Hepatocyte (in vitro differentiated cells): Measurements from ENCODE around the gene RASEF. TPM values are rescaled to one million over a fixed set of nuclear protein-coding genes. Genes with fewer than 3 reads are reported as not detected.
A peak's percentile ranks its signal among the peaks of the same experiment; 100 is the strongest.

Experiments
- DNase-seq: peaks from one replicate; pipeline ENCODE4 v3.0.0-alpha.2; 2016; ENCODE audit warnings: low spot score
- H2AFZ ChIP-seq: fragments of 200-600 bp; sonication (generic); 2 replicates; pipeline ENCODE4 v1.6.0; 2016; ENCODE audit warnings: antibody characterized with exemption, mild to moderate bottlenecking
- H3K27ac ChIP-seq: fragments of 200-600 bp; sonication (generic); 2 replicates; pipeline ENCODE4 v1.5.1; 2016; ENCODE audit warnings: mild to moderate bottlenecking
- H3K27me3 ChIP-seq: fragments of 200-600 bp; sonication (generic); 2 replicates; pipeline ENCODE4 v1.6.1; 2016
- H3K36me3 ChIP-seq: fragments of 200-600 bp; sonication (generic); replicated peaks from 2 replicates; pipeline ENCODE4 v1.5.1; 2016; ENCODE audit warnings: low read depth; ENCODE audit not compliant: insufficient read depth
- H3K4me1 ChIP-seq: fragments of 200-600 bp; sonication (generic); 2 replicates; pipeline ENCODE4 v1.5.1; 2016; ENCODE audit warnings: mild to moderate bottlenecking, moderate library complexity; ENCODE audit not compliant: insufficient read depth
- H3K4me2 ChIP-seq: fragments of 200-600 bp; sonication (generic); 2 replicates; pipeline ENCODE4 v1.6.0; 2016
- H3K4me3 ChIP-seq: fragments of 200-600 bp; sonication (generic); 2 replicates; pipeline ENCODE4 v1.5.1; 2016; ENCODE audit warnings: mild to moderate bottlenecking
- H3K79me2 ChIP-seq: fragments of 200-600 bp; sonication (generic); 2 replicates; pipeline ENCODE4 v1.6.0; 2017; ENCODE audit warnings: mild to moderate bottlenecking
- H3K9me2 ChIP-seq: fragments of 200-600 bp; sonication (generic); replicated peaks from 2 replicates; pipeline ENCODE4 v1.6.0; 2017; ENCODE audit warnings: mild to moderate bottlenecking; ENCODE audit not compliant: insufficient read depth
- H3K9me3 ChIP-seq: fragments of 200-600 bp; sonication (generic); 2 replicates; pipeline ENCODE4 v1.5.1; 2016; ENCODE audit warnings: low read depth, mild to moderate bottlenecking
- H4K20me1 ChIP-seq: fragments of 200-600 bp; sonication (generic); 2 replicates; pipeline ENCODE4 v1.6.0; 2016; ENCODE audit warnings: mild to moderate bottlenecking; ENCODE audit not compliant: insufficient read depth, poor library complexity, severe bottlenecking
- EZH2 ChIP-seq: fragments of 200-600 bp; sonication (generic); IDR thresholded peaks from 2 replicates; pipeline ENCODE4 v1.6.1; 2016; ENCODE audit warnings: antibody characterized with exemption, mild to moderate bottlenecking, borderline replicate concordance
- EZH2phosphoT487 ChIP-seq: fragments of 200-600 bp; sonication (generic); IDR thresholded peaks from one replicate; pipeline ENCODE4 v1.6.1; 2018; ENCODE audit warnings: antibody characterized with exemption, mild to moderate bottlenecking, low read depth, moderate library complexity; ENCODE audit not compliant: unreplicated experiment, severe bottlenecking
- WGBS: methylation state at CpG from one replicate; pipeline ENCODE4 v1.1.6; 2016; ENCODE audit warnings: low lambda C conversion rate; ENCODE audit errors: missing lambda C conversion rate; 5-methylcytosine and 5-hydroxymethylcytosine counted together
- polyA plus RNA-seq: library from polyadenylated mRNA; unstranded; fragments of >200 nt; fragmentation: Nextera tagmentation; extraction: Ambion mirVana; gene quantifications from 2 replicates; pipeline ENCODE4 v1.2.1, GENCODE V29; 2016
- total RNA-seq: library from RNA; depleted of rRNA; stranded (reverse); fragments of >200 nt; gene quantifications from 2 replicates; pipeline ENCODE4 v1.2.3, GENCODE V29; 2014
- TF ChIP-seq, protein P1 (sequence below): fragments of 200-600 bp; sonication (generic); IDR thresholded peaks from 2 replicates; pipeline ENCODE4 v1.5.1; 2016; ENCODE audit warnings: antibody characterized with exemption, mild to moderate bottlenecking; ENCODE audit not compliant: poor library complexity

The RASEF gene
- total and polyA plus RNA-seq, 2 experiments from 2014 or later = 11.1 to 18.9 TPM

DNA sequence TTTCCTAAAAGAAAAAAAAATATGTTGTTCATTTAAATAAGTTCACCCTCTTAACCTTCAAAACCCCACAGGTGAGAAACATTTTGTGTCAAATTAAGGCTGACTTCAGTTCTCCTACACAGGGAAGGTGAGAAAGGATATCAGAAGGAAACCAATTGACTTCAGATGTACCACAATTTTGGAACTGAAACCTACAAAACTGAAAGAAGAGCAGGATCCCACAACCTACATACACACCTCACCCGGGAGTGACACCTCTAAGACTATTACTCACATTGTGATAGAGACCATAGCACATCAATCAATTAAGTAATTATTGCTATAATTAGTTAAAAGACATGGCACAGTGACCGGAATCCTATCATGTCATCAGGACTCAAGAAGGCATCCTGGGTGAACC lies 47.0 kb downstream of the RASEF start:
- DNase-seq = no peak
- Histone ChIP-seq H4K20me1 (no peaks in the 10 kb centered on the region), H3K9me3 (no peaks in the 10 kb centered on the region), H3K4me3 (no peak overlapping the region), H3K27me3 (no peaks in the 10 kb centered on the region), H3K27ac (no peak overlapping the region), H3K79me2 (no peaks in the 10 kb centered on the region), H2AFZ (no peak overlapping the region), H3K4me2 (no peak overlapping the region), H3K9me2 (no peaks in the 10 kb centered on the region), H3K4me1 (peaks cover 12% of the 10 kb centered on the region), H3K36me3 (no peaks in the 10 kb centered on the region)
- 94% methylated on average over 2 of the region's 2 CpGs for WGBS
- TF ChIP-seq, protein P1, sequence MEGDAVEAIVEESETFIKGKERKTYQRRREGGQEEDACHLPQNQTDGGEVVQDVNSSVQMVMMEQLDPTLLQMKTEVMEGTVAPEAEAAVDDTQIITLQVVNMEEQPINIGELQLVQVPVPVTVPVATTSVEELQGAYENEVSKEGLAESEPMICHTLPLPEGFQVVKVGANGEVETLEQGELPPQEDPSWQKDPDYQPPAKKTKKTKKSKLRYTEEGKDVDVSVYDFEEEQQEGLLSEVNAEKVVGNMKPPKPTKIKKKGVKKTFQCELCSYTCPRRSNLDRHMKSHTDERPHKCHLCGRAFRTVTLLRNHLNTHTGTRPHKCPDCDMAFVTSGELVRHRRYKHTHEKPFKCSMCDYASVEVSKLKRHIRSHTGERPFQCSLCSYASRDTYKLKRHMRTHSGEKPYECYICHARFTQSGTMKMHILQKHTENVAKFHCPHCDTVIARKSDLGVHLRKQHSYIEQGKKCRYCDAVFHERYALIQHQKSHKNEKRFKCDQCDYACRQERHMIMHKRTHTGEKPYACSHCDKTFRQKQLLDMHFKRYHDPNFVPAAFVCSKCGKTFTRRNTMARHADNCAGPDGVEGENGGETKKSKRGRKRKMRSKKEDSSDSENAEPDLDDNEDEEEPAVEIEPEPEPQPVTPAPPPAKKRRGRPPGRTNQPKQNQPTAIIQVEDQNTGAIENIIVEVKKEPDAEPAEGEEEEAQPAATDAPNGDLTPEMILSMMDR = no peak
- no peak for TF ChIP-seq EZH2
- TF ChIP-seq EZH2phosphoT487 = no peak

DNA sequence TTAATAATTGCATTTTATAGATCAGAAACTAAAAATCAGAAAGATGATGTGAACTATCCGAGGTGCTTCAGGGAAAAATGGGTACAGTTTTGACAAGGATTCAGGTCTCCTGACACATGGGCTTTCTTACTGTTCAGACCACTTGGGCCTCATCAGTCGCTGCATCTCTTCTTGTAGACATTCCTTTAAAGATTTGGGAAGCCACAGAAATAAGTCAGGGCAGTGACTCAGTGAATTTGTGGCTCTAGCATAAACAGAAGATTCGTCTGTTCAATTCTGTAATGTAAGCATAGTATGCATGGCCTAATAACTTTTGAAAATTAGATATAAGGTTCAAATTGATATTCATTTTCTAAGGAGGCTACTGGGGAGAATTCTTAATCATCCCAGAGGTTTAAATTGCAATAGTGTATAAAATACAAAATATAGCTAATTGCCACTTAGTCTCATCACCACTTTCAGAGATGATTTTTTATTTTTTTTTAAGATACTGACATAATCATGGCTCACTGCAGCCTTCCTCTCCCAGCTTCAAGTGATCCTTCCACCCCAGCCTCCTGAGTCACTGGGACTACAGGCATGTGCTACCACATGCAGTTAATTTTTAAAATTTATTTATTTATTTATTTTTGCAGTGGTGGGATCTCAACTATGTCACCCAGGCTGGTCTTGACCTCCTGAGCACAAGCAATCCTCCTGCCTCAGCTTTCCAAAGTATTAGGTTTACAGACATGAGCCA lies 48.9 kb downstream of the RASEF start:
- no peak for TF ChIP-seq EZH2phosphoT487
- TF ChIP-seq EZH2 = no peak
- TF ChIP-seq, protein P1 = no peak
- Histone ChIP-seq H3K4me2 (peak overlapping the region; percentile 14), H3K4me1 (peaks cover 12% of the 10 kb centered on the region), H3K27ac (peak overlapping the region; percentile 28), H3K27me3 (no peaks in the 10 kb centered on the region), H3K4me3 (no peak overlapping the region), H3K79me2 (no peaks in the 10 kb centered on the region), H3K36me3 (no peaks in the 10 kb centered on the region), H2AFZ (peak overlapping the region; percentile 14), H4K20me1 (no peaks in the 10 kb centered on the region), H3K9me3 (no peaks in the 10 kb centered on the region), H3K9me2 (no peaks in the 10 kb centered on the region)
- WGBS = 66% methylated on average over 3 of the region's 3 CpGs
- DNase-seq = no peak

DNA sequence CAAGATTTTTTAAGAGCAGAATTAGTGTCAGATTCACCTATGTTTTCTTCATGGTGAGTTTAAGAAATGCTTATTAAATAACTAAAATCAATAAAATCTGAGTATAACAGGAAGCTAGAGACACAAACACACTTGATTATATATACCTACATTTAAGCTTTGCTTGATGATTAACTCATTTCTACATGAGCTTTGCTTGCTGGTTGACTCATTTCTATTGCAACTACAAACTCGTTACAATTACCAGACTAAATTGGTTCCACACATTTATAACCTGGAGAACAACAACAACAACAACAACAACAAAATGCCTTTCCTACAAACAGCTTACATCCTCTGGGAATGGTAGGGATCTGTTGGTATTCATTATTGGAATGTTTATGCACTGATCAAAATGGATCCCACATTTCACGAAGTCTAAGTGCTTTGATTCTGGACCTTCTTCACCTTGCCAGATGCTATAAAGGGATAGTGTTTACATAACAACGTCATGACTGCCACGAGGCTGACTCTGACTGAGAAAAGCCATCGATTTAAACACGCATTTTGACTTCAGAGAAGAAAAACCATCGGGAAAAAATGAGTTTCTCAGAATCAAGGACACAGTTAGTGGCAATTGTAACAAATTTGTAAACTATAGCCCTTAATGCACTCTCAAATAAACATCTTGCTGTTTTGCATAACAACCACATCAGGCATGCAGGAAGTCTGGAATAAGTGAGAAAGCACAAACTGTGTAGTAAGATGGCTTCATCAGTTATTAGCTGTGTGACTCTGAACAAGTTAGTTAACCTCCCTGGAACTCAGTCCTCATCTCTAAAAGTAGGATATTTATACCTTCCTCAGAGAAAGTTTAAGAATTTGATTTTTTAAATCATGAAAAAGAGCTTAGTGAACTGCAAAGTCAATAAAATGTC lies 49.8 kb downstream of the RASEF start:
- Histone ChIP-seq H3K9me2 (no peaks in the 10 kb centered on the region), H4K20me1 (no peaks in the 10 kb centered on the region), H3K27me3 (no peaks in the 10 kb centered on the region), H2AFZ (peak overlapping the region; percentile 14), H3K4me2 (peak overlapping the region; percentile 14), H3K27ac (peak overlapping the region; percentile 28), H3K36me3 (no peaks in the 10 kb centered on the region), H3K4me3 (no peak overlapping the region), H3K4me1 (peaks cover 12% of the 10 kb centered on the region), H3K9me3 (no peaks in the 10 kb centered on the region), H3K79me2 (no peaks in the 10 kb centered on the region)
- TF ChIP-seq EZH2 (no peak), EZH2phosphoT487 (no peak)
- TF ChIP-seq, protein P1 = no peak
- no peak for DNase-seq
- WGBS = 34% methylated on average over 7 of the region's 7 CpGs
